NCI-H2107 (cell line): Measurements from ENCODE around the gene SYTL2.

Experiments used
- DNase-seq: peaks from one replicate; lab custom pipeline; 2025; lab: John Stamatoyannopoulos, UW

SYTL2 gene

GRCh38 chr11:85732965-85733364, 78.0 kb downstream of the SYTL2 start:
- no peak for DNase-seq

DNA sequence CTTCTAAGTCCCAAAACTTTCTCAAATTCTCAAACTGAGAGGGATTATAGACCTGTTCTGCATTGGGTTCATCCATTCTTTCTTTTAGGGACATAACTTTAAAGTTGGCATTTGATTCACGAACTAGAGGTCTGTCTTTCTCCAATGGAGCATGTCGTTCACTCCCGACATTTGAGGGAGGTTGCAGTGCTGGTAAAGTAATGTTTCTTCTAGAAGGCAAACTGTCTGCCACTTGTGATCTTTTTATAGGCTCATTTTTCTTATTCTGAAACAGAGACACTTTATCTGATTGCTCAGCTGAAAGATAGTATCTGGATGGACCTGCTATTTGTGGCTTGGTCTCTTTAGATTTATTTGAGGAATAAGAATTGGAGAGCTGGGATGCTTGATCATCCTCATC, 84.6 kb downstream of the SYTL2 start:
- no peak for DNase-seq

GRCh38 chr11:85725510-85726258, 85.3 kb downstream of the SYTL2 start:
- no peak for DNase-seq

DNA sequence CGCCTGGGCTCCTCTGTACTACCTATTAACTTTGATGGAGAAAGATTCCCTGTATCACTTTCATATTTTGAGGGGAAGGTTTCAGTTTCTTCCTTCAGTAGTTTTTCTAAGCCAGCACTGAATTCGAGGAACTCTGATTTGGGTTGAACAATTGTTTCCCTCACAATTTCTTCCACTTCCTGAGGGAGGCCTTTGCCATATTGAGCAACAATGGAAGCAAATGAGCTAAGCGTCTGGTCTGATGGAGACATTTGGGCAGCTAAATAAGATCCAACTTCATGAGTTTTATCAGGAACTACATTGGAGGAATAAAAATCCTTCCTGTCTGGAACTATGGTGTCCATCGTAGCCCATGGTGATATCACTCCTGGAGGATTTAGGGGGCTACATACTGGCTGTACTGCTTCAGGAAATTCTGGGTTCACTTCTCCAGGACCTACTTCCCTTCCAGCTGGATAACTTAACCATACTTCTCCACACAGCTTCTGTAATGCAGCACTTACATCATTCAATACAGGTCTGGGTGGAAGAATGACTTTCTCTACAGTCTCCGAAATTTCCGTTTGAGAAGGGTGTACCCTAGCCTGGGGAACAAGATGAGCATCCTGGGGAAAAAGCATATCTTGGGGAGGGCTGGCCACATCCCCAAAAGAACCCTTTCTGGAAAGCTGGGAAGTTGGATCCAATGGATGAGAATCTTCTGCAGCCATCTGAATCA, 86.0 kb downstream of the SYTL2 start:
- no peak for DNase-seq

DNA sequence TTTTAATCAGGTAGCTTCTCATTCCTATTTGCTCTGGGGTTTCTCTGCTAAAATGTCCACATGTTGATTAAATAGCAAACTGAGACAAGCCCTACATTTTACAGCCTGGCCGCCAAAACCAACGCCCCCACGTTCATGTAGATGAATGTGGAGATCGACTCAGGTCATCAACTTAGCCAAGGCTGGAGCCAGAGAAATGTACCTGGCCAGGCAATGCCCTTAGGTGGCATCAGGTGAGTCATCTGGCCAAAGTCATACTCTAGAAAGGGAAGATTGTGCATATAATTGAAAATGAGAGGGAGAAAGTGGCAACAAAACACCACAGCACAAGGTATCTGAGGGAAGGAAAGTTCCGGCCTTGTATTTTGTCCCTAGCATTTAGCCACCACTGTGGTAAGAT, 87.9 kb downstream of the SYTL2 start:
- no peak for DNase-seq

- no peak for DNase-seq
These were observed 89.8 kb downstream of the SYTL2 start for GRCh38 chr11:85721191-85721590.

DNA sequence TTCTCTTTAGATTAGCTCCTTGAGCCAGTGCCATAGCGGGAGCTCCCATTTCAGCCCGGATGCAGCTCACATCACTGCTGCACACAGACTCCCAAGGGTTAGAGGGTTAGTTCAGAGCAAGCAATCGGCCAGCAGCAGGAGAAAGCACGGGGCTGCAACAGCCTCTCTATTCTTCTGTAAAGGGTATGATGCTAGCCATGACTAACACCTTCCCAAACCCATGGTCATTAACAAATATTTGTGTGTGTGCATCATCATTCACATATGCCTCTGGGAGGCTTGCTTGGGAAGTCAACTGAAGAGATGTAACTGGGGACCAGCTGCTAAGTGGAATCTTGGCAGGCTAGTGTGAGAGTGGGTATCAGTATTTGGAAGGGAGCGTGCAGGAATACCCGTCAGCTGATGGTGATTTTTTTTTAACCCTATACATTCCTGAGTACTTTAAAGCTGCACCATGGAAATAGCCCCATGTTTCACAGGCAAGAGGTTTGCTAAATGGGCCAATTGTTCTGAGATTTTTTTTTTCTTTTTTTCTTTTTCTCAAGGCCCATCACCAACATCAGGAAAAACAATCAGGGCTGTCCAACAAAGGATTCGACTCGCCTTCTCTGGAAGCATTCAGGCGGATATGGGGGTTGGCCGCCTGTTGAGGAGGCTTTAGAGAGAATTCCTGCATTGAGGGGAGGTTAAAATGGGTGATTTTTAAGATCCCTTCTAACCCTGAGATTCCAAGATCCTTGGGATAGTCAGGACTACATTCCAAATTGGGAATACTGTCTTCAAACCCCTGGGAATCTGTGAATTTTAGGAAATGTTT, 91.7 kb downstream of the SYTL2 start:
- no peak for DNase-seq

GRCh38 chr11:85718126-85718943, 92.6 kb downstream of the SYTL2 start:
- no peak for DNase-seq

GRCh38 chr11:85717429-85717828, 93.5 kb downstream of the SYTL2 start:
- no peak for DNase-seq

DNA sequence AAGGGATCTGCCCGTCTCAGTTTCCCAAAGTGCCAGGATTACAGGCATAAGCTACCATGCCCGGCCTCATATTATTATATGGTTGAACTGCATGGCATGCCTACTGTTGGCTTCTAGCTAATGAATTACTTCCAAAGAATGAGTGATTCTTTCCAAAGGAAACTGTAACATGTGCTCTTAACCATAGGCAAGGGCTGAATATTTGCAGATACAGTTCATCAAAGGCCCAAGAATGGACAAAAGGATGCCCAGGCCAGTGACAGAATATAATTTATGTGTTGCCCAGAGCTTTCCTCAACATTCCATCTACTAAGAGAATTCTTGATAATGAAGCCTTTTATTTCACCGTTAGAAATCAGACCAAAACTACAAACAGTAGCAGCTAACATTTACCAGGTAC, 98.0 kb downstream of the SYTL2 start:
- no peak for DNase-seq

GRCh38 chr11:85710917-85711316, 100.0 kb downstream of the SYTL2 start:
- no peak for DNase-seq

GRCh38 chr11:85709941-85710702, 100.8 kb downstream of the SYTL2 start:
- DNase-seq = no peak

GRCh38 chr11:85705800-85706199, 105.1 kb downstream of the SYTL2 start:
- DNase-seq = no peak

- DNase-seq = no peak
These were observed 106.0 kb downstream of the SYTL2 start for GRCh38 chr11:85704967-85705366.

DNA sequence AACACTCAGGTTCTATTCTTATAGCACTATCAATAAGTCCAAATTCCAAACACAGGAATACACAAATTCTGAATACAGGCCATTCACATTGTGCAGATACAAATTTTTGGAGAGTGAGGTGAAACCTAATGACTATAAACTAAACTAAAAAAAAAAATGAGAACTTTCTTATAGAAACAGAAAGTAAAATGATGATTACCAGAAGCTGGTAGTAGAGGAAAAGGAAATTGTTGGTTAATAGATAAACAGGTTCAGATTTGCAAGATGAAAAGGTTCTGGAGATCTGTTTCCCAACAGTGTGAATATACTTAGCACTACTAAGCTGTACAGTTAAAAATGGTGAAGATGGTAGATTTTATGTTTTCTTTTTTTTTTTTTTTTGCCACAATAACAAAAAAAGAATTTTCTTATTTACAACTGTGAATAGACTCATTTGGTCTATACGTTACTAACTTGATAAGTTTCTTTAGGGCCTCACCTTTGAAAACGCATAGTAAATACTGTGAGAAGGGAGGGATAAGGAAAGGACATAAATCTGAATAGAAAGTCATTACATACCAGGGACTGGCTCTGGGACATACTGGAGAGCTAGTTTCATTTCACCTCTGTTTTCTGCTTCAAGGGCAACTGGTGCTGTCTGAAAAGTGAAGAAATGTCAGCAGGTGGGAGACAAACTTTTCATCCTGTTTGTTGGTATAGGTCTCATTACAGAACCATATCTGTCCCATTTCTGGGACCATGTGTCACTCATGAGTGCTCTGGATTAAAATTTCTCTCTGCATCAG, 110.8 kb downstream of the SYTL2 start:
- no peak for DNase-seq

GRCh38 chr11:85698195-85698594, 112.7 kb downstream of the SYTL2 start:
- no peak for DNase-seq

GRCh38 chr11:85697747-85698146, 113.2 kb downstream of the SYTL2 start:
- no peak for DNase-seq

DNA sequence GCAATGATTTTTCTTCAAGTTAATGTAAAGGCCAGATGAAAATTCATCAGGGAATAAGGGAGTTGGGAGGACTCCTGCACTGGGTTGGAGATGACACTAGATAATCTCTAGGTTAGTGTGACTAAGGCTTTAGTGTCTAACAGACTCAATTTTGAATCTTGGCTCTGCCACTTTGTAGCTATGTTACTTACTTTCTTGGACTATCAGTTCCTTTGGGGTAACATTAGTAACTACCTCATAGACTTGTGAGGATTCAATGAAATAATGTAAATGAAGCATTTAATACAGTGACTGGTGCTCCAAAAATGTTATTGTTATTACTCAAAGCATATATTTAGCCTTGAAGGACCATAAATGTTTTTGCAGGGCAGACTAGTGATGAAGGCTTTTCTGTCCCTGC, 115.4 kb downstream of the SYTL2 start:
- DNase-seq = no peak

DNA sequence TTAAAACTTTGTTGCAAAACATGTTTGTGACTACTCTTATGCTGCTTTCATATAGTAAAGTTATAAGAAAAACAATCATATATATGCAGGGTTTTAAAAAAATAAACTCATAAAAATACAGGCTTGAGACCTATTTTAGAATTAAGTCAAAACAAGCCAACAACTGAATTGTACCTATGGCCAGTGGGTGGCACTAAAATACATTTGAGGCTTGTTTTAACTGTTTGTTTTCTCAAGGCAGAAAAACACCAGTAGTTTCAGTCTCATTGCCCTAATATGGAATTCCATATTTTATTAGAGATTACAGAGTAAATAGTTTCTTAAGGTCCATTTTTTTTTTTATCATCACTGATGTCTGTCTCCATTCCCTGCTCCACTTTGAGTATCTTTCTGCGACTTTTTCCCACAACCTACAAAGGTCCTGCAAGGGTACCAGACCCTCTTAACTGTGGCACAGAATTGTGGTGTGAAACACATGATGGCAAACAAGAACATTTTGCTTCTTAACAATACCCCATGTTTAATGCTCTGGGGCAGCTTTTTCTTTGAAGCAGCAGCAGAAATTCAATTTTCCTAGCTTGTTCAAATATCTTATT, 116.5 kb downstream of the SYTL2 start:
- DNase-seq = no peak
